DMS153 (cell line): Measurements from ENCODE around the gene COL28A1.
"Not testable (repeated sequence)": the region's sequence is repeated elsewhere in the genome, so short reads cannot be mapped to it uniquely, and the experiment has no call there.

Experiments
- DNase-seq: peaks from one replicate; lab custom pipeline; 2025; lab: John Stamatoyannopoulos, UW

Gene COL28A1

GRCh38 chr7:7561591-7561990 is 25.9 kb upstream of the COL28A1 start:
- DNase-seq, result not testable (repeated sequence)

- no peak for DNase-seq
These were observed 21.6 kb upstream of the COL28A1 start for GRCh38 chr7:7557252-7557651.

- DNase-seq, result no peak
These were observed 21.2 kb upstream of the COL28A1 start for GRCh38 chr7:7556852-7557251.

GRCh38 chr7:7554649-7555575 is 19.2 kb upstream of the COL28A1 start:
- peak; percentile 95 for DNase-seq

GRCh38 chr7:7554021-7554432 is 18.4 kb upstream of the COL28A1 start:
- peak; percentile 61 for DNase-seq

GRCh38 chr7:7553386-7553785 is 17.7 kb upstream of the COL28A1 start:
- no peak for DNase-seq

- DNase-seq, result no peak
These were observed 16.5 kb upstream of the COL28A1 start for GRCh38 chr7:7552199-7552598.

GRCh38 chr7:7550663-7551062 is 15.0 kb upstream of the COL28A1 start:
- no peak for DNase-seq

- no peak for DNase-seq
These were observed 12.7 kb upstream of the COL28A1 start for GRCh38 chr7:7548407-7548806.

GRCh38 chr7:7542251-7542835 is 6.7 kb upstream of the COL28A1 start:
- no peak for DNase-seq

GRCh38 chr7:7539711-7540110 is 4.0 kb upstream of the COL28A1 start:
- no peak for DNase-seq

GRCh38 chr7:7539152-7539551 is 3.5 kb upstream of the COL28A1 start:
- no peak for DNase-seq

- no peak for DNase-seq
These were observed 2.0 kb upstream of the COL28A1 start for GRCh38 chr7:7537711-7538110.

GRCh38 chr7:7536396-7537019 is 835 bp upstream of the COL28A1 start:
- peak; percentile 13 for DNase-seq

- DNase-seq, result no peak
These were observed 1.7 kb downstream of the COL28A1 start for GRCh38 chr7:7533831-7534430.

- DNase-seq, result peak; percentile 95
These were observed 6.3 kb downstream of the COL28A1 start for GRCh38 chr7:7529328-7529727.

GRCh38 chr7:7527047-7527446 is 8.6 kb downstream of the COL28A1 start:
- no peak for DNase-seq

- no peak for DNase-seq
These were observed 9.7 kb downstream of the COL28A1 start for GRCh38 chr7:7526006-7526405.

- no peak for DNase-seq
These were observed 11.6 kb downstream of the COL28A1 start for GRCh38 chr7:7524121-7524520.

- no peak for DNase-seq
These were observed 13.3 kb downstream of the COL28A1 start for GRCh38 chr7:7522421-7522820.

- peak; percentile 23 for DNase-seq
These were observed 14.4 kb downstream of the COL28A1 start for GRCh38 chr7:7521259-7521658.

GRCh38 chr7:7519528-7519927 is 16.1 kb downstream of the COL28A1 start:
- DNase-seq, result no peak

- no peak for DNase-seq
These were observed 16.6 kb downstream of the COL28A1 start for GRCh38 chr7:7519056-7519455.
